Right atrium auricular region (tissue), 2 donors: ENCODE results near the gene ST14. TPM values are rescaled to one million over a fixed set of nuclear protein-coding genes. Genes with fewer than 3 reads are reported as not detected.
A peak's percentile ranks its signal among the peaks of the same experiment; 100 is the strongest.

ENCODE experiments used
- DNase-seq: peaks from one replicate; pipeline ENCODE4 v3.0.0-alpha.2; 2019; ENCODE audit warnings: low spot score
- H3K27ac ChIP-seq, 2 donors: fragments of 200-600 bp; sonication (generic); 1 replicate in 1 of 2; 2 replicates in 1 of 2; pipeline ENCODE4 v1.5.1; 2016 to 2019
- H3K27me3 ChIP-seq, 2 donors: fragments of 200-600 bp; sonication (generic); one replicate each; pipeline versions ENCODE4 v1.5.1 to v1.6.0; 2017 to 2019
- H3K36me3 ChIP-seq: fragments of 200-600 bp; sonication (generic); one replicate; pipeline ENCODE4 v1.5.1; 2016
- H3K4me1 ChIP-seq, 2 donors: fragments of 200-600 bp; sonication (generic); one replicate each; pipeline versions ENCODE4 v1.5.1 to v1.6.0; 2017 to 2019
- H3K4me3 ChIP-seq, 2 donors: fragments of 200-600 bp; sonication (generic); 1 replicate in 1 of 2; 2 replicates in 1 of 2; pipeline ENCODE4 v1.5.1; 2017 to 2019; ENCODE audit warnings: mild to moderate bottlenecking in 1 of 2, moderate library complexity in 1 of 2
- H3K9me3 ChIP-seq, 2 donors: fragments of 200-600 bp; sonication (generic); one replicate each; pipeline ENCODE4 v1.5.1; 2019
- CTCF ChIP-seq, 2 donors: fragments of 200-600 bp; sonication (generic); IDR thresholded peaks; one replicate each; pipeline ENCODE4 v1.5.1; 2019; ENCODE audit warnings: antibody characterized with exemption in 2 of 2
- total RNA-seq, 2 donors: library from RNA; depleted of rRNA; stranded (reverse); fragments of >200 nt; gene quantifications; one replicate each; pipeline ENCODE4 v1.1.0, GENCODE V29; 2016

ST14 gene
- total RNA-seq, 2 donors from 2014 or later: 0.85 to 6.0 TPM

DNA sequence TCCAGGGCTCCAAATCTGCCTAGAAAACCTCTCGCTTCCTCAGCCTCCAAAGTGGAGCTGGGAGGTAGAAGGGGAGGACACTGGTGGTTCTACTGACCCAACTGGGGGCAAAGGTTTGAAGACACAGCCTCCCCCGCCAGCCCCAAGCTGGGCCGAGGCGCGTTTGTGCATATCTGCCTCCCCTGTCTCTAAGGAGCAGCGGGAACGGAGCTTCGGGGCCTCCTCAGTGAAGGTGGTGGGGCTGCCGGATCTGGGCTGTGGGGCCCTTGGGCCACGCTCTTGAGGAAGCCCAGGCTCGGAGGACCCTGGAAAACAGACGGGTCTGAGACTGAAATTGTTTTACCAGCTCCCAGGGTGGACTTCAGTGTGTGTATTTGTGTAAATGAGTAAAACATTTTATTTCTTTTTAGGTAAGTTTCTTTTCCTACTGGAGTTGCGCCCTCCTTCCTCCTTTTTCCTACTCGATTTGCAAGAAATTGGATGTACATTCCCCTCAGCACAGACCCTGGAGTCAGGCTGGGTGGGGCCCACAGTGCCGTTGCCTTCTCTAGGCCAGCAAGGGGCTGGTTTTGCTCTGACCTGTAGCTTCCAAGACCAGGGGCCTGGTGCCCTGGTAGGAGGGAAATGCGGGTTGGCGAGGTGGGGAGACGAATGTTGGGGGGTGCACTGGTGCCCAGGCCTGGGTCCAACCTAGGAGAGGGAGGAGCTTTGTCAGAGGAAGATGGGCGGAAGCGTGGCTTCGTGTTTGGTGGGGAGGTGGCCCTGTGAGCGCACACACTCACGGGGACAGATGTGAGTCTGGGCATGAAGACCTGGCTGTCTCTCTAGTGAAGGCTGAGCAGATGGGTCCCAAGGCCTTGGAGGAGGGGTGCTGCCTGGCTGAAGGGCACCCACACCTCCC, 50.6 kb downstream of the ST14 start:
- Histone ChIP-seq H3K4me3 (no peak overlapping the region), H3K4me1 (peaks cover 0 to 11% of the 10 kb centered on the region in 2 donors), H3K9me3 (no peaks in the 10 kb centered on the region), H3K27ac (no peak overlapping the region), H3K36me3 (no peaks in the 10 kb centered on the region), H3K27me3 (no peaks in the 10 kb centered on the region)
- DNase-seq: peak; percentile 54
- no peak for TF ChIP-seq CTCF (IDR thresholded peaks at IDR 0.05)

- no peaks in the 10 kb centered on the region for H3K9me3 ChIP-seq
- DNase-seq: no peak
- H3K27ac ChIP-seq: no peak overlapping the region
- H3K4me3 ChIP-seq: no peak overlapping the region
- peaks cover 0 to 16% of the 10 kb centered on the region in 2 donors for H3K4me1 ChIP-seq
- H3K27me3 ChIP-seq: no peaks in the 10 kb centered on the region
- TF ChIP-seq CTCF (IDR thresholded peaks at IDR 0.05): no peak
- no peaks in the 10 kb centered on the region for H3K36me3 ChIP-seq
Observed at GRCh38 chr11:130211144-130211543, 51.6 kb downstream of the ST14 start.

GRCh38 chr11:130211781-130212401, 52.3 kb downstream of the ST14 start:
- H3K9me3 ChIP-seq: no peaks in the 10 kb centered on the region
- H3K27me3 ChIP-seq: no peaks in the 10 kb centered on the region
- no peak for TF ChIP-seq CTCF (IDR thresholded peaks at IDR 0.05)
- peaks cover 0 to 21% of the 10 kb centered on the region in 2 donors for H3K4me1 ChIP-seq
- peak; percentile 53 for DNase-seq
- H3K4me3 ChIP-seq: no peak overlapping the region
- H3K36me3 ChIP-seq: no peaks in the 10 kb centered on the region
- no peak overlapping the region for H3K27ac ChIP-seq

GRCh38 chr11:130212431-130212961, 52.9 kb downstream of the ST14 start:
- no peaks in the 10 kb centered on the region for H3K9me3 ChIP-seq
- peak; percentile 51 for DNase-seq

More at GRCh38 chr11:130212431-130212961, 52.9 kb downstream of the ST14 start:
- H3K27ac ChIP-seq: no peak overlapping the region
- H3K36me3 ChIP-seq: no peaks in the 10 kb centered on the region
- H3K4me3 ChIP-seq: no peak overlapping the region
- H3K4me1 ChIP-seq: peaks cover 0 to 24% of the 10 kb centered on the region in 2 donors
- no peaks in the 10 kb centered on the region for H3K27me3 ChIP-seq
- no peak for TF ChIP-seq CTCF (IDR thresholded peaks at IDR 0.05)
